H1 (cell line): ENCODE data around the gene IFT81. TPM values are rescaled to one million over a fixed set of nuclear protein-coding genes. Genes with fewer than 3 reads are reported as not detected.

Experiments used
- CTCF ChIA-PET: fragments of 300-600 bp; sonication (Branson Sonifier 250); formaldehyde crosslinking; loops from one replicate; lab custom pipeline; 2021; ENCODE audit not compliant: partially characterized antibody; lab: Charles Lee
- POLR2A ChIA-PET: fragments of 300-600 bp; sonication (Branson Sonifier 250); formaldehyde crosslinking; loops from one replicate; lab custom pipeline; 2021; ENCODE audit warnings: inconsistent platforms; ENCODE audit not compliant: partially characterized antibody; lab: Charles Lee
- DNase-seq, 2 experiments: peaks; one replicate each; pipeline versions ENCODE4 v3.0.0 to v3.0.0-alpha.2; 2010 to 2022; ENCODE audit warnings: low spot score in 2 of 2, low read depth in 1 of 2, mixed read lengths in 1 of 2
- FAIRE-seq: peaks from 2 replicates; lab custom pipeline; 2011; peaks lifted over from hg19 to GRCh38; lab: Jason Lieb, UNC
- H2AFZ ChIP-seq: 2 replicates; pipeline ENCODE4 v1.8.1; 2012; ENCODE audit warnings: low read length, inconsistent platforms
- H2AK5ac ChIP-seq: 2 replicates; pipeline ENCODE4 v1.6.1; 2013; ENCODE audit warnings: low read depth, low read length
- H2BK120ac ChIP-seq: replicated peaks from 2 replicates; pipeline ENCODE3; 2013; ENCODE audit warnings: low read depth, low read length, inconsistent platforms
- H2BK12ac ChIP-seq: 2 replicates; pipeline ENCODE4 v1.6.1; 2013; ENCODE audit warnings: low read depth, low read length
- H2BK15ac ChIP-seq: 2 replicates; pipeline ENCODE4 v1.6.1; 2013; ENCODE audit warnings: low read length
- H2BK20ac ChIP-seq: 2 replicates; pipeline ENCODE4 v1.6.1; 2013; ENCODE audit warnings: low read length
- H2BK5ac ChIP-seq: 2 replicates; pipeline ENCODE4 v1.6.1; 2013; ENCODE audit warnings: low read depth, low read length
- H3K14ac ChIP-seq: 2 replicates; pipeline ENCODE4 v1.6.1; 2013; ENCODE audit warnings: inconsistent platforms; ENCODE audit not compliant: insufficient read length
- H3K18ac ChIP-seq: 2 replicates; pipeline ENCODE4 v1.6.1; 2013; ENCODE audit warnings: low read length; ENCODE audit errors: extremely low read depth
- H3K23ac ChIP-seq: 2 replicates; pipeline ENCODE4 v1.6.1; 2013; ENCODE audit warnings: inconsistent platforms; ENCODE audit not compliant: insufficient read length
- H3K23me2 ChIP-seq: 2 replicates; pipeline ENCODE4 v1.6.1; 2013; ENCODE audit warnings: low read depth, low read length
- H3K27ac ChIP-seq: 2 replicates; pipeline ENCODE4 v1.6.1; 2011; ENCODE audit warnings: low read depth, low read length, inconsistent platforms
- H3K27me3 ChIP-seq, 4 experiments: replicated peaks in 1 of 4; 1 replicate in 1 of 4; 2 replicates in 3 of 4; pipeline versions ENCODE4 v1.6.1 to v1.8.1; 2011 to 2013; ENCODE audit warnings: low read length in 3 of 4, mild to moderate bottlenecking in 3 of 4, inconsistent platforms in 2 of 4, mixed read lengths in 2 of 4, moderate library complexity in 1 of 4; ENCODE audit not compliant: control insufficient read depth in 3 of 4, insufficient read depth in 3 of 4; ENCODE audit errors: extremely low read depth in 1 of 4
- H3K36me3 ChIP-seq, 4 experiments: 2 replicates each; pipeline versions ENCODE4 v1.6.1 to v1.8.1; 2011 to 2013; ENCODE audit warnings: mild to moderate bottlenecking in 4 of 4, low read length in 3 of 4, moderate library complexity in 2 of 4, control low read depth in 1 of 4, inconsistent platforms in 1 of 4; ENCODE audit not compliant: insufficient read depth in 4 of 4, control insufficient read depth in 2 of 4
- H3K4ac ChIP-seq: replicated peaks from 2 replicates; pipeline ENCODE3; 2013; ENCODE audit warnings: low read length, low read depth, mixed read lengths, inconsistent platforms; ENCODE audit not compliant: insufficient read length
- H3K4me1 ChIP-seq, 4 experiments: replicated peaks in 1 of 4; 1 replicate in 1 of 4; 2 replicates in 3 of 4; pipeline versions ENCODE4 v1.6.1 to v1.8.1; 2011 to 2013; ENCODE audit warnings: low read length in 3 of 4, inconsistent platforms in 2 of 4, mixed read lengths in 1 of 4; ENCODE audit not compliant: insufficient read depth in 4 of 4, control insufficient read depth in 3 of 4
- H3K4me2 ChIP-seq, 2 experiments: 2 replicates each; pipeline versions ENCODE4 v1.6.1 to v1.8.1; 2011 to 2013; ENCODE audit warnings: low read depth in 2 of 2, low read length in 2 of 2, control low read depth in 1 of 2, inconsistent platforms in 1 of 2, mild to moderate bottlenecking in 1 of 2; ENCODE audit not compliant: insufficient read depth in 1 of 2
- H3K4me3 ChIP-seq, 4 experiments: fragments of 200-600, 300-600 bp in 1 of 4; sonication (generic), shearing (Covaris generic), sonication (Bioruptor Twin) in 1 of 4; 2 replicates each; pipeline versions ENCODE4 v1.5.1 to v1.8.1; 2011 to 2016; ENCODE audit warnings: low read length in 4 of 4, low read depth in 3 of 4, control low read depth in 2 of 4, inconsistent platforms in 2 of 4, mild to moderate bottlenecking in 2 of 4, mixed read lengths in 1 of 4, moderate library complexity in 1 of 4; ENCODE audit not compliant: insufficient read depth in 2 of 4; ENCODE audit errors: extremely low read depth in 1 of 4
- H3K56ac ChIP-seq: replicated peaks from 2 replicates; pipeline ENCODE3; 2013; ENCODE audit warnings: low read depth, mild to moderate bottlenecking, mixed read lengths, low read length, inconsistent platforms; ENCODE audit not compliant: insufficient read length
- H3K79me1 ChIP-seq: 2 replicates; pipeline ENCODE4 v1.6.1; 2013; ENCODE audit warnings: low read depth, low read length, control low read depth
- H3K79me2 ChIP-seq, 2 experiments: 2 replicates each; pipeline versions ENCODE4 v1.6.1 to v1.8.1; 2012 to 2013; ENCODE audit warnings: low read length in 2 of 2, mild to moderate bottlenecking in 2 of 2, inconsistent platforms in 1 of 2; ENCODE audit not compliant: insufficient read depth in 2 of 2, control insufficient read depth in 1 of 2
- H3K9ac ChIP-seq, 4 experiments: replicated peaks in 1 of 4; 1 replicate in 1 of 4; 2 replicates in 3 of 4; pipeline versions ENCODE4 v1.6.1 to v1.8.1; 2011 to 2013; ENCODE audit warnings: low read depth in 3 of 4, low read length in 3 of 4, control low read depth in 2 of 4, mild to moderate bottlenecking in 2 of 4, moderate library complexity in 2 of 4, inconsistent platforms in 1 of 4; ENCODE audit errors: extremely low read depth in 1 of 4
- H3K9me3 ChIP-seq, 2 experiments: 2 replicates each; pipeline versions ENCODE4 v1.6.1 to v1.8.1; 2012 to 2013; ENCODE audit warnings: mild to moderate bottlenecking in 2 of 2, moderate library complexity in 2 of 2, control low read depth in 1 of 2, inconsistent platforms in 1 of 2, low read depth in 1 of 2, low read length in 1 of 2, mixed read lengths in 1 of 2; ENCODE audit not compliant: insufficient read depth in 2 of 2
- H4K20me1 ChIP-seq, 2 experiments: replicated peaks in 1 of 2; 2 replicates each; pipeline versions ENCODE3 to v1.8.1; 2011 to 2013; ENCODE audit warnings: inconsistent platforms in 2 of 2, low read length in 2 of 2, mild to moderate bottlenecking in 1 of 2; ENCODE audit not compliant: insufficient read depth in 2 of 2, control insufficient read depth in 1 of 2
- H4K5ac ChIP-seq: 2 replicates; pipeline ENCODE4 v1.6.1; 2013; ENCODE audit warnings: low read length, low read depth, mixed read lengths, inconsistent platforms; ENCODE audit not compliant: insufficient read length
- H4K8ac ChIP-seq: 2 replicates; pipeline ENCODE4 v1.8.0; 2013; ENCODE audit warnings: mild to moderate bottlenecking, moderate library complexity, low read length, inconsistent platforms; ENCODE audit not compliant: insufficient read depth; ENCODE audit errors: extremely low read depth
- H4K91ac ChIP-seq: replicated peaks from 2 replicates; pipeline ENCODE3; 2013; ENCODE audit warnings: low read length, mixed read lengths, inconsistent platforms; ENCODE audit not compliant: insufficient read length
- EZH2 ChIP-seq: fragments of 200-600 bp; sonication (generic); IDR thresholded peaks from 2 replicates; pipeline ENCODE4 v1.7.1; 2012; ENCODE audit warnings: low read depth, mild to moderate bottlenecking, moderate library complexity, low read length, inconsistent platforms; ENCODE audit not compliant: severe bottlenecking
- JUND ChIP-seq: IDR thresholded peaks from 2 replicates; pipeline ENCODE4 v1.6.1; 2011; ENCODE audit warnings: mild to moderate bottlenecking, improper control_type of control experiment, low read length
- WGBS, 2 experiments: shearing (Covaris generic) in 1 of 2; methylation state at CpG; one replicate each; pipeline versions ENCODE4 v1.1.6 to v1.1.7; 2013 to 2015; ENCODE audit warnings: low lambda C conversion rate in 2 of 2, mixed read lengths in 2 of 2, inconsistent platforms in 1 of 2, low coverage in 1 of 2, missing lambda C conversion rate in 1 of 2; ENCODE audit not compliant: insufficient replicate concordance in 2 of 2, insufficient coverage in 1 of 2, insufficient read length in 1 of 2; ENCODE audit errors: extremely low coverage in 1 of 2, missing lambda C conversion rate in 1 of 2; 5-methylcytosine and 5-hydroxymethylcytosine counted together
- polyA plus RNA-seq, 7 experiments: library from polyadenylated mRNA; depleted of rRNA in 3 of 7; stranded (reverse) in 5 of 7; unstranded in 2 of 7; fragments of >200 nt in 5 of 7; fragments of 200-250 nt in 2 of 7; gene quantifications; 1 replicate in 5 of 7; 2 replicates in 1 of 7; 4 replicates in 1 of 7; pipeline versions ENCODE4 v1.2.1 to v1.2.3, GENCODE V29; 2011 to 2013; ENCODE audit warnings: missing spikeins in 2 of 7, mixed read lengths in 2 of 7
- total RNA-seq: library from RNA; stranded (reverse); fragmentation: NEBNext Ultra II Directional; extraction: Animal tissue kit (Norgen Biotek cat#: 25700); gene quantifications from 2 replicates; pipeline ENCODE4 v1.2.1, GENCODE V29; 2021

The IFT81 gene
- total and polyA plus RNA-seq, 2 of the 8 experiments (the other 6 are each of a cell fraction or from before 2014, with no cell fraction given): 4.1 to 14.5 TPM

DNA sequence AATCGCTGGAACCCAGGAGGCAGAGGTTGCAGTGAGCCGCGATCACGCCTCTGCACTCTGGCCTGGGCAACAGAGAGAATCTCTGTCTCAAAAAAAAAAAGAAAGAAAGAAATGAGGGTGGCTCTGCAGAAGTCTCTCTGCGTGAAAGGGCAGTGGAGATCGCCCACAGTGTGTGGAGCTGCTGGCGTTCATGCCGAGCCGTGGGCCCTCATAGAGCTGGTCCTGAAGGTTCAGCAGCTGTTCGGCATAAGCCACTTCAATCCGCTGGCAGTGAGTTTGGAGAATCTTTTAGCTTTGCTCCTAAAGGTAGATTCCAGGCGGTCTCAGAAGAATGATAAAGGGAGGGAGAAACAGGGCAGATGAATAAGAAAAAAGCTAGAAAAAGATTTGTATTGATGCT, 120.2 kb downstream of the IFT81 start:
- H3K56ac ChIP-seq: no peak overlapping the region
- TF ChIP-seq EZH2: no peak
- TF ChIP-seq JUND: no peak
- no peaks in the 10 kb centered on the region for H3K36me3 ChIP-seq
- no peak overlapping the region for H3K14ac ChIP-seq
- H2BK12ac ChIP-seq: no peak overlapping the region
- H3K27me3 ChIP-seq: no peaks in the 10 kb centered on the region
- no peak overlapping the region for H3K23ac ChIP-seq
- H3K9me3 ChIP-seq: no peaks in the 10 kb centered on the region
- H2AK5ac ChIP-seq: no peak overlapping the region
- H2BK5ac ChIP-seq: no peak overlapping the region
- no peak overlapping the region for H4K91ac ChIP-seq
- DNase-seq: no peak
- no peak overlapping the region for H2BK15ac ChIP-seq
- no peak overlapping the region for H2BK120ac ChIP-seq
- no peaks in the 10 kb centered on the region for H3K79me2 ChIP-seq
- no peak overlapping the region for H3K4me3 ChIP-seq
- H4K8ac ChIP-seq: no peak overlapping the region
- H2BK20ac ChIP-seq: no peak overlapping the region
- no peak overlapping the region for H2AFZ ChIP-seq
- H4K5ac ChIP-seq: no peak overlapping the region
- FAIRE-seq: no peak
- ChIA-PET CTCF (interaction anchor here (0.5 to 1.6 kb wide), 11 partner anchors 9 to 187 kb away, joined by 3 to 5 read pairs (median 4); no protein-coding TSS in a partner anchor), POLR2A (interaction anchor here (0.6 to 0.8 kb wide), 2 partner anchors 36 to 37 kb away, joined by 3 read pairs; partner anchors contain the start of gene ATP2A2)
- H3K79me1 ChIP-seq: no peaks in the 10 kb centered on the region
- peaks cover 4 to 13% (median 6%) of the 10 kb centered on the region in 4 experiments; a peak in 6 of 7 replicates for H3K4me1 ChIP-seq
- no peaks in the 10 kb centered on the region for H3K23me2 ChIP-seq
- H3K27ac ChIP-seq: no peak overlapping the region
- peak overlapping the region; percentile 12 to 44; a peak in 1 of 4 replicates for H3K4me2 ChIP-seq
- H4K20me1 ChIP-seq: no peaks in the 10 kb centered on the region
- no peak overlapping the region for H3K9ac ChIP-seq
- no peak overlapping the region for H3K4ac ChIP-seq
- 90% methylated on average over 12 of the region's 12 CpGs; no CpG with 5 or more reads in 1 of the 2 experiments for WGBS, 2 experiments
- no peak overlapping the region for H3K18ac ChIP-seq
